Endothelial cell (in vitro differentiated cells): Measurements from ENCODE around the gene RAB5IF. TPM values are rescaled to one million over a fixed set of nuclear protein-coding genes. Genes with fewer than 3 reads are reported as not detected.

ENCODE experiments used
- DNase-seq: peaks from one replicate; pipeline ENCODE4 v3.0.0; 2021; ENCODE audit warnings: low spot score
- H3K27ac Mint-ChIP-seq: one replicate; pipeline ENCODE4 v1.8.0; 2021; ENCODE audit warnings: mixed read lengths, inconsistent platforms; ENCODE audit not compliant: unreplicated experiment
- H3K27me3 Mint-ChIP-seq: one replicate; pipeline ENCODE4 v1.8.0; 2021; ENCODE audit warnings: mild to moderate bottlenecking, moderate library complexity, mixed read lengths, inconsistent platforms; ENCODE audit not compliant: unreplicated experiment
- H3K36me3 Mint-ChIP-seq: one replicate; pipeline ENCODE4 v1.8.0; 2021; ENCODE audit warnings: mild to moderate bottlenecking, low read depth, mixed read lengths, inconsistent platforms; ENCODE audit not compliant: unreplicated experiment
- H3K4me1 Mint-ChIP-seq: one replicate; pipeline ENCODE4 v1.8.0; 2021; ENCODE audit warnings: mild to moderate bottlenecking, mixed read lengths, inconsistent platforms; ENCODE audit not compliant: unreplicated experiment
- H3K4me3 Mint-ChIP-seq: one replicate; pipeline ENCODE4 v1.8.0; 2021; ENCODE audit warnings: mild to moderate bottlenecking, mixed read lengths, inconsistent platforms; ENCODE audit not compliant: unreplicated experiment
- H3K9me3 Mint-ChIP-seq: one replicate; pipeline ENCODE4 v1.8.0; 2021; ENCODE audit warnings: mixed read lengths, inconsistent platforms; ENCODE audit not compliant: unreplicated experiment
- CTCF ChIP-seq: fragments of 200-600 bp; sonication (generic); IDR thresholded peaks from one replicate; pipeline ENCODE4 v1.5.0; 2021; ENCODE audit warnings: antibody characterized with exemption; ENCODE audit not compliant: unreplicated experiment
- total RNA-seq: library from RNA; stranded (reverse); fragmentation: NEBNext Ultra II Directional; extraction: Animal tissue kit (Norgen Biotek cat#: 25700); gene quantifications from one replicate; pipeline ENCODE4 v1.2.1, GENCODE V29; 2021; ENCODE audit not compliant: unreplicated experiment

Gene RAB5IF
- total RNA-seq, 1 donor from 2014 or later: 112 TPM

- TF ChIP-seq CTCF: no peak
- no peaks in the 10 kb centered on the region for H3K9me3 Mint-ChIP-seq
- H3K36me3 Mint-ChIP-seq: no peaks in the 10 kb centered on the region
- no peak overlapping the region for H3K4me3 Mint-ChIP-seq
- no peaks in the 10 kb centered on the region for H3K27me3 Mint-ChIP-seq
- H3K27ac Mint-ChIP-seq: no peak overlapping the region
- no peak for DNase-seq
- H3K4me1 Mint-ChIP-seq: no peaks in the 10 kb centered on the region
Measured at GRCh38 chr20:36644032-36644705, 38.6 kb downstream of the RAB5IF start.

- H3K4me1 Mint-ChIP-seq: no peaks in the 10 kb centered on the region
- H3K27me3 Mint-ChIP-seq: no peaks in the 10 kb centered on the region
- no peak for TF ChIP-seq CTCF
- no peaks in the 10 kb centered on the region for H3K36me3 Mint-ChIP-seq
- DNase-seq: no peak
- H3K9me3 Mint-ChIP-seq: no peaks in the 10 kb centered on the region
- no peak overlapping the region for H3K4me3 Mint-ChIP-seq
- peak overlapping the region; percentile 39 for H3K27ac Mint-ChIP-seq
Measured at GRCh38 chr20:36644706-36645095, 39.1 kb downstream of the RAB5IF start.

GRCh38 chr20:36645353-36645752, 39.8 kb downstream of the RAB5IF start:
- no peaks in the 10 kb centered on the region for H3K36me3 Mint-ChIP-seq
- TF ChIP-seq CTCF: no peak
- no peaks in the 10 kb centered on the region for H3K9me3 Mint-ChIP-seq
- H3K4me1 Mint-ChIP-seq: no peaks in the 10 kb centered on the region
- H3K27me3 Mint-ChIP-seq: no peaks in the 10 kb centered on the region
- no peak overlapping the region for H3K27ac Mint-ChIP-seq
- H3K4me3 Mint-ChIP-seq: no peak overlapping the region
- no peak for DNase-seq

GRCh38 chr20:36645998-36646397, 40.4 kb downstream of the RAB5IF start, which contains the start of gene SLA2:
Gene SLA2, minus strand, starts transcription at chr20:36646196. Its CDS starts 4,861 bp downstream, at chr20:36641335.
- no peak for DNase-seq
- no peak for TF ChIP-seq CTCF
- H3K27me3 Mint-ChIP-seq: no peaks in the 10 kb centered on the region
- no peaks in the 10 kb centered on the region for H3K4me1 Mint-ChIP-seq
- H3K9me3 Mint-ChIP-seq: no peaks in the 10 kb centered on the region
- no peaks in the 10 kb centered on the region for H3K36me3 Mint-ChIP-seq
- no peak within 1 kb of the TSS for H3K4me3 Mint-ChIP-seq
- H3K27ac Mint-ChIP-seq: no peak within 1 kb of the TSS

- no peaks in the 10 kb centered on the region for H3K36me3 Mint-ChIP-seq
- H3K27me3 Mint-ChIP-seq: no peaks in the 10 kb centered on the region
- H3K27ac Mint-ChIP-seq: no peak overlapping the region
- H3K4me3 Mint-ChIP-seq: no peak overlapping the region
- no peaks in the 10 kb centered on the region for H3K9me3 Mint-ChIP-seq
- H3K4me1 Mint-ChIP-seq: no peaks in the 10 kb centered on the region
- no peak for TF ChIP-seq CTCF
- no peak for DNase-seq
Measured at GRCh38 chr20:36646678-36647077, 41.1 kb downstream of the RAB5IF start.
